Small intestine (tissue), 7 donors: ENCODE measurements around the gene ILF3. TPM values are rescaled to one million over a fixed set of nuclear protein-coding genes. Genes with fewer than 3 reads are reported as not detected.
A peak's percentile ranks its signal among the peaks of the same experiment; 100 is the strongest.

Source experiments
- DNase-seq, 2 donors: peaks; one replicate each; pipeline versions ENCODE4 v3.0.0 to v3.0.0-alpha.2; 2013
- FAIRE-seq: peaks from 2 replicates; lab custom pipeline; 2012; peaks lifted over from hg19 to GRCh38; lab: Jason Lieb, UNC
- H3K27ac ChIP-seq, 3 donors: one replicate each; pipeline ENCODE4 v1.5.1; 2013; ENCODE audit warnings: low read length in 2 of 3, mild to moderate bottlenecking in 2 of 3, control low read depth in 1 of 3, inconsistent platforms in 1 of 3, low read depth in 1 of 3, moderate library complexity in 1 of 3
- H3K27me3 ChIP-seq, 3 donors: one replicate each; pipeline ENCODE4 v1.6.1; 2013; ENCODE audit warnings: low read length in 3 of 3, inconsistent platforms in 1 of 3; ENCODE audit not compliant: control insufficient read depth in 3 of 3, insufficient read depth in 3 of 3
- H3K36me3 ChIP-seq, 3 donors: one replicate each; pipeline ENCODE4 v1.6.1; 2013; ENCODE audit warnings: low read length in 3 of 3, inconsistent platforms in 1 of 3, low read depth in 1 of 3, mild to moderate bottlenecking in 1 of 3, moderate library complexity in 1 of 3; ENCODE audit not compliant: control insufficient read depth in 3 of 3, insufficient read depth in 2 of 3
- H3K4me1 ChIP-seq, 3 donors: one replicate each; pipeline ENCODE4 v1.6.1; 2013; ENCODE audit warnings: low read length in 2 of 3, inconsistent platforms in 1 of 3, low read depth in 1 of 3, mild to moderate bottlenecking in 1 of 3, moderate library complexity in 1 of 3; ENCODE audit not compliant: control insufficient read depth in 3 of 3, insufficient read depth in 2 of 3
- H3K4me3 ChIP-seq, 3 donors: one replicate each; pipeline ENCODE4 v1.5.1; 2013; ENCODE audit warnings: low read length in 3 of 3, control low read depth in 1 of 3, inconsistent platforms in 1 of 3, low read depth in 1 of 3, mild to moderate bottlenecking in 1 of 3, moderate library complexity in 1 of 3
- H3K9me3 ChIP-seq, 2 donors: one replicate each; pipeline ENCODE4 v1.6.1; 2013; ENCODE audit warnings: low read depth in 1 of 2, low read length in 1 of 2; ENCODE audit not compliant: control insufficient read depth in 2 of 2, insufficient read depth in 1 of 2
- WGBS, 3 donors: extraction: QIAGEN DNeasy Blood & Tissue Kit; methylation state at CpG; one replicate each; pipeline ENCODE4 v1.1.7; 2013; 5-methylcytosine and 5-hydroxymethylcytosine counted together
- polyA plus RNA-seq, 4 donors: library from polyadenylated mRNA; stranded (reverse) in 3 of 4; unstranded in 1 of 4; fragments of 200-250 nt in 3 of 4; fragments of 120-200 nt in 1 of 4; gene quantifications; one replicate each; pipeline versions ENCODE4 v1.2.1 to v1.2.3, GENCODE V29; 2013
- donor health status: healthy with polysubstance abuse.
- donor health status: control.
- donor health status: control.
- donor health status: Bipolar disorder and iron deficiency.
- donor health status: healthy.

ILF3 gene
- polyA plus RNA-seq, 4 donors: 37.3 to 170 (median 87.6) TPM

DNA sequence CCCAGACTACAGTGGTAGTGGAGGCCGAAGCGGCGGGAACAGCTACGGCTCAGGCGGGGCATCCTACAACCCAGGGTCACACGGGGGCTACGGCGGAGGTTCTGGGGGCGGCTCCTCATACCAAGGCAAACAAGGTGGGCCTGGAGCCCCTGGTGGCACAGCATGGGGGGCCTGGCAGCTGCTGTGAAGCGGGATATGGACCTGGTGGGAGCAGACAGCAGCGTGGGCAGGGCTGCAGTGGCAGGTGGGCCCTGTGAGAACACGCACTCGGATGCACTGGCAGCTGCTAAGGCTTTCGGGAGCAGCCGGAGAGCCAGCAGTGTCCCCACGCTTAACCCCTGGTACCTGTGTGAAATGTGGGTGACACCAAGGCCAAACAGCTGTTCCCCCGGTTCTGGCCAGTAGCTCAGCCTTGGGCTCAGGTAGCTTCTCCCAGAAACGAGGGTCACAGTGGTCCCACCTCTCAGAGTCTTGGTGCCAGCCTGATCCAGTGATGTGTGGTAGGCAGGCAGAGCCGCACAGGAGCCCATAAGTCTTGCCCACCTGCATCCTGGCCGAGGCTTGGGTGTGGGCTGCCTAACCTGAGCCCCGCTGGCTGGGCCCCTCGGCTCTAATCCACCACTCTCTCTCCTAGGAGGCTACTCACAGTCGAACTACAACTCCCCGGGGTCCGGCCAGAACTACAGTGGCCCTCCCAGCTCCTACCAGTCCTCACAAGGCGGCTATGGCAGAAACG, 34.6 kb downstream of the ILF3 start:
- Histone ChIP-seq H3K27me3 (no peaks in the 10 kb centered on the region), H3K4me1 (no peaks in the 10 kb centered on the region), H3K27ac (no peak overlapping the region), H3K9me3 (no peaks in the 10 kb centered on the region), H3K36me3 (peaks cover 23 to 89% (median 32%) of the 10 kb centered on the region in 3 donors), H3K4me3 (no peak overlapping the region)
- DNase-seq (no peak), FAIRE-seq (no peak)
- WGBS, 3 donors: 93 to 95% (median 94%) methylated on average over 27 of the region's 27 CpGs

DNA sequence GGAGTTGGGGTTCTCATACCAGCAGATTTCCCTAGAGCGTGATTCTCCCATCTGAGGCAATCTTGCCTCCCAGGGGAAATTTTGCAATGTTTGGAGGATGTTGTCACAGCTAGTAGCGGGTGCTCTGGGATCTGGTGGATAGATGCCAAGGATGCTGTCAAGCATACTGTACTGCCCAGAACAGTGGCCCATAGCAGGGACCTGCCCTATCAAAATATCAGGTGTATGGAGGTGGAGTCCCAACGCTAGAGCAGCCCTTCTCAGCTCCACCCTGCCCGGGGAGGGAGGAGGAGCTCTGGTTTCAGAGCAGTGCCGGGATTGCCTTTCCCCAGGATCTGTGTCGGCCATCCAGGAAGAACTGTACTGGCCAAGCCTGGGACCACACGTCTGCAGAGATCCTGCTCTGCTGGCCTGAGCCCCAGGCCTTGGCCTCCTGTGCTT, 36.2 kb downstream of the ILF3 start:
- no peak for DNase-seq
- peaks cover 0 to 3% (median 2%) of the 10 kb centered on the region in 3 donors for H3K4me1 ChIP-seq
- FAIRE-seq: no peak
- H3K36me3 ChIP-seq: peaks cover 23 to 82% (median 29%) of the 10 kb centered on the region in 3 donors
- no peaks in the 10 kb centered on the region for H3K9me3 ChIP-seq
- 53 to 67% (median 65%) methylated on average over 7 of the region's 7 CpGs for whole genome bisulfite sequencing, 3 donors
- H3K27me3 ChIP-seq: no peaks in the 10 kb centered on the region
- no peak overlapping the region for H3K4me3 ChIP-seq
- H3K27ac ChIP-seq: no peak overlapping the region

DNA sequence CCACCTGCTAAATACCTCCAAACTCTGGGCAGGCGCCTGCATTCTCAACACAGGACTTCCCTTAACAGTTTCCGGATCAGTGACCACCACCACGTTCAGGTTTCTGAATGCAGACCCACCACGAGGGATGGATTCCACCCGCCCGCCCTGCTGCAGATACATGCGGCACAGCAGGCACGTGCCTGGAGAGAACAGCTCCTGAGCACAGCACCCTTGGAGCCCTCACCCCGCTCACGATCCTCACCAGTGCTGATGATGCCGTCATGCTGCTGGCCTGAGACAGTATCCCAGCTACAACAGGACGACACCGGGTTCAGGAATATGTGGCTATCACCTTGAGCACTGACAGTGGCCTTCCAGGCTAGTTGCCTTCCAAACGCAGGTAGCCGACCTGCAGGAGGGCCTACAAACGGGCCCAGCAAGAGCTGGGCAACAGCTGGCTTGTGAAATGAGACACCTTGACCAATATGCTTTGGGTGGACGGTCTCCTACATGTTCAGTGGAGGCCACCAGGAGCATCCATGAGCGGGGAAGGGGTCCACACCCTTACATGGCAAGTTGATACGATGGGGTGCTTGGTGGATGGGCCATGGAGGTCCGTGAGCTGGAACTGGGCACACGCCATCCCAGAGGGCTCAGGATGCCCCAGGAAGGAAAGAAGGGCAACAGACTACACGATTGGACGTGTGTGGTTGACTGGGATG, 37.2 kb downstream of the ILF3 start:
- H3K36me3 ChIP-seq: peaks cover 20 to 74% (median 27%) of the 10 kb centered on the region in 3 donors
- no peak for FAIRE-seq
- H3K9me3 ChIP-seq: no peaks in the 10 kb centered on the region

DNA sequence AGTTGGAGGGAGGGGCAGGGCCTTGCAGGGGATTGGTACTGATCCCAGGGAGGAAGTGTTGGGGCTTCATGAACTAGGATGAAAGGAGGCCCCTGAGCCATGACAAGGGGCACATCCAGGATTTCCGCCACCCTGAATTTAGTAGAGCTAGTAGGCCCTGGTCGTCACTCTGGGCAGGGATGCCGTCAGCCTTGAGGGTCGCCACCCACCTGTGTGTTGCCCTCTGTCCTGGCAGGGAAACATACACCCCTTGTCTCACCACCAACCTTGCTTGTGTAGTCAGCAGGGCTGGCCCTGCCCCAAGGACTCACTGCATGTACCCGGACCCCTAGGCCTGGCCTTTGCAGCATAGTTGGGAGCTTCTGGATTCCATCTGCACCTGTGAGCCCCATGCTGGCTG, 37.7 kb downstream of the ILF3 start:
- Histone ChIP-seq H3K4me1 (peaks cover 0 to 8% (median 2%) of the 10 kb centered on the region in 3 donors), H3K27me3 (no peaks in the 10 kb centered on the region), H3K27ac (no peak overlapping the region), H3K9me3 (no peaks in the 10 kb centered on the region), H3K36me3 (peaks cover 19 to 68% (median 27%) of the 10 kb centered on the region in 3 donors), H3K4me3 (no peak overlapping the region)
- no peak for DNase-seq
- no peak for FAIRE-seq
- 82 to 94% (median 84%) methylated on average over 5 of the region's 5 CpGs for WGBS, 3 donors

More for the DNA sequence above, 37.2 kb downstream of the ILF3 start:
- Histone ChIP-seq H3K27me3 (no peaks in the 10 kb centered on the region), H3K4me3 (no peak overlapping the region), H3K4me1 (peaks cover 0 to 8% (median 2%) of the 10 kb centered on the region in 3 donors), H3K27ac (no peak overlapping the region)
- DNase-seq: no peak
- WGBS, 3 donors: 86 to 89% (median 87%) methylated on average over 23 of the region's 23 CpGs

DNA sequence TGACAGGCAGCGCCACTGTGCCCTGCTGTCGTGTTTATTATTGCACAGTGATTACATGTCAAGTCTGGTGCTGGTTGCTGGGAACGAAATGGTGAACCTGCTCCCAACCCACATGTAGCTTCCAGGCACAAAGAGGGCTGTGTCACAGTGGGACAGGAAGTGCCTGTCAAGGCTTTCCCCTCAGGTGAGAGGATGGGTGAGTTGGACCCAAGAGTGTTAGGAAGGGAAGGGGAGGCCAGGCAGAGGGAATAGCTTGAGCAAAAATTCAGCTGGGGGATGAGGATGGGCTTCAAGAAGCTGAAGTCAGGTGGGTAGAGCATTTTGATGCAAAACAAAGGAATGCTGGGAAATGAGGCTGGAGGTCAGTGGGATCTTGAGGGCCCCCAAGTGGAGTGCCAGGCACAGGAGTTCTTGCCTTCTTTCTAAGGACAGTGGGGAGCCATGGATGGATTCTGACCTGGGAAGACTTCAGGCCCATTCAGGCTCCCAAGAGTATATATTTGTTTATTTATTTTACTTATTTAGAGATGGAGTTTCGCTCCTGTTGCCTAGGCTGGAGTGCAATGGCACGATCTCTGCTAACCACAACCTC, 38.6 kb downstream of the ILF3 start:
- no peak for DNase-seq
- no peak overlapping the region for H3K27ac ChIP-seq
- H3K4me1 ChIP-seq: peaks cover 0 to 8% (median 2%) of the 10 kb centered on the region in 3 donors
- 86 to 92% (median 88%) methylated on average over 5 of the region's 5 CpGs for WGBS, 3 donors
- H3K27me3 ChIP-seq: no peaks in the 10 kb centered on the region
- no peak overlapping the region for H3K4me3 ChIP-seq
- no peaks in the 10 kb centered on the region for H3K9me3 ChIP-seq
- H3K36me3 ChIP-seq: peaks cover 11 to 60% (median 20%) of the 10 kb centered on the region in 3 donors
- FAIRE-seq: no peak

DNA sequence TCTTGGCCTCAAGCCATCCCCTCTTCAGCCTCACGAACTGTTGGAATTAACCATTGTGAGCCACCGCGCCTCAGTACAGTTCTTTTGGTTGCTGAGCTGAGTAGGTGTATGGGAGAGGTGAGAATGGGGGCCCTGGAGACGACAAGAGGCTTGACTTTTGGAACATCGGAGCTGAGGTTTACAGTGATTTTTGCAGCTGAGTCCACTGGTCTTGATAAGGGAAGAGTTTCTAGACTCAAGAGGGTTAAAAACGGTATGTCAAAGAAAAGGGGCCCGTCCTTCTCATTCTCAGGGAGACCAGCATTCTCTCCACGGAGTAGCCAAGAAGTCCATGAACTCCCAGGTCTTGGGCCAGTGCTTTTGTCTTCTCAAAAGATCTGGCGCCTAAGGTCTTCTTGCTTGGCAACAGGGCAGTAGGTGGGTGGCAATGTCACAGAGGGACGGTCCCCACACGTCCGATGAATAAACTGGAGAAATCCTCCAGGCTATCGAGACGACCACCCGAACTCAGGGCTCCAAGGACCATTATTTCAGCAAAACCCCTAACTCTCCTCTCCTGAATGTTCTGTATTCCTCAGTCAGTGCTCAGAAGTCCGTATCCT, 40.7 kb downstream of the ILF3 start:
- no peak for FAIRE-seq
- H3K4me3 ChIP-seq: no peak overlapping the region
- no peaks in the 10 kb centered on the region for H3K27me3 ChIP-seq
- no peak overlapping the region for H3K27ac ChIP-seq
- peaks cover 0 to 40% (median 5%) of the 10 kb centered on the region in 3 donors for H3K36me3 ChIP-seq
- H3K4me1 ChIP-seq: peaks cover 0 to 8% (median 2%) of the 10 kb centered on the region in 3 donors
- no peak for DNase-seq
- no peaks in the 10 kb centered on the region for H3K9me3 ChIP-seq
- 42 to 49% (median 46%) methylated on average over 16 of the region's 16 CpGs for WGBS, 3 donors

DNA sequence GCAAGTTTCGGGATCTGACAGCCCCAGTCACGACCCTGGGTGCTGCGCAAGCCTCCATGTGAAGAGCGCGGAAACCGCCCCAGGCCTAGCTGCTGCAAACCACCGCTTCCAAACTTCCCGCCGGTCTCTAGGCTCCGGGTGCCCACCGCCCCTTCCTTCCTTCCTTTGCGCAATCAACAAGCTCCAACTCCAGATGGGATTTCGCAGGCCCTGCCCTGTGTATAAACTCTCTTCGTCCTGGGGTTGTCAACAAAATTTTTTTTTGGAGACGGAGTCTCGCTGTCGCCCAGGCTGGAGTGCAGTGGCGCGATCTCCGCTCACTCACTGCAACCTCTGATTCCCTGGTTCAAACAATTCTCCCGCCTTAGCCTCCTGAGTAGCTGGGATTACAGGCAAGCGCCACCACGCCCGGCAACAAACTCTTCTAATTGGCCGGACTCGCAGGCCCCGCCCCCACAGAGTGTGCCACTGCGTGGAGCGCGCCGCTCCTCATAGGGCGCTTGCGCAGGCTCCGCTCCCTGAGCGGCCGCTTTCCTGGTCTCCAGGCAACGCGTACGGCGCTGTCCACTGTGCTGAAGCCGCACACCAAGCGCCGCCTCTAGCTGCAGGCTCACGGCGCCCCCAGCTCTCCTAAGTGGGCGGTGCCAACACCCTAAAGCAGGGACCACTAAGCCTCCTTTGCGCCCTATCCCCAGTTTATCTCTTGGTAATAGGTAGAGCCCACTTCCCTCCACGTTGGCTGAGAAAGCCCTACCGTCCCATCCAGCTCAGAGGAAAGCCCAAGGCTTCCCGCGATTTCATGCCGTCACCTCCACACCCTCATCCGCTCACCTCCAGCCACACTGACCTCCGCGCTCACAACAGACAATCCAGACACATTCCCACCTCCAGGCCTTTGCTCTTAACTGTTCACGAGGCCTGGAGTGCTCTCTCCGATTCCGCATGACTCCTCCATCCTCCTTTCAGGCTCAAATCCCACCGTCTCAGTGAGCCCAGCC, 41.6 kb downstream of the ILF3 start:
- FAIRE-seq (no peak), DNase-seq (peak; percentile 96 to 98)
- no peak overlapping the region for H3K27ac ChIP-seq
- peaks cover 0 to 8% (median 2%) of the 10 kb centered on the region in 3 donors for H3K4me1 ChIP-seq
- H3K9me3 ChIP-seq: no peaks in the 10 kb centered on the region
- WGBS, 3 donors: 10 to 14% (median 13%) methylated on average over 56 to 59 of the region's 59 CpGs
- peaks cover 0 to 31% (median 3%) of the 10 kb centered on the region in 3 donors for H3K36me3 ChIP-seq
- peak overlapping the region in 1 of 3 donors; percentile 3 for H3K4me3 ChIP-seq
- H3K27me3 ChIP-seq: no peaks in the 10 kb centered on the region
